HCT116 (cell line): ENCODE results near the gene USP33.
"Not testable (repeated sequence)": the region's sequence is repeated elsewhere in the genome, so short reads cannot be mapped to it uniquely, and the experiment has no call there.

Experiments used
- ELF1 ChIP-seq: IDR thresholded peaks from 2 replicates; pipeline ENCODE4 v1.6.1; 2012; ENCODE audit warnings: low read depth, borderline replicate concordance
- EZH2 ChIP-seq: fragments of 200-600 bp; sonication (generic); IDR thresholded peaks from 2 replicates; pipeline ENCODE4 v1.6.1; 2017; ENCODE audit warnings: antibody characterized with exemption, mixed run types
- JUND ChIP-seq: IDR thresholded peaks from 2 replicates; pipeline ENCODE4 v1.6.1; 2012
- POLR2A ChIP-seq: IDR thresholded peaks from 2 replicates; pipeline ENCODE4 v1.7.0; 2011; ENCODE audit warnings: borderline replicate concordance; ENCODE audit not compliant: insufficient read depth, insufficient read length; ENCODE audit errors: extremely low read depth

DNA sequence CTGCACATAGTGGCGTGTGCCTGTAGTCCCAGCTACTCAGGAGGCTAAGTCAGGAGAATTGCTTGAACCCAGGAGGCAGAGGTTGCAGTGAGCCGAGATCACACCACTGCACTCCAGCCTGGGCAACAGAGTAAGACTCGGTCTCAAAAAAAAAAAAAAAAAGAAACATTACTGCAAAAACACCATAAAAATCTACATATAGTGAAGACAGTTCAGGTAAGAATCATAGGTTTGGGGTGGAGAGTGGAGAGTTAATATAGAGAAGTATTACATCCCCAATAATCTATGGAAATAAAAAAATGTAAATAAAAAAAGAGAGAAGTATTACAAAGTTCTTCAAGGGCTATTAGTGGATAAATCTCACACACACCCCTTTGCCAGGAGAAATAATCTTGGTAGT is 84.8 kb downstream of the USP33 start:
- TF ChIP-seq EZH2, POLR2A, JUND, ELF1: not testable (repeated sequence)
